GM19043 (cell line): ENCODE data around the gene KLF13.

ENCODE experiments used
- ATAC-seq: cut with Tn5 transposase; IDR thresholded peaks from one replicate; pipeline ENCODE4 v1.9.1; 2021; ENCODE audit warnings: low read depth; ENCODE audit not compliant: unreplicated experiment

Gene KLF13

DNA sequence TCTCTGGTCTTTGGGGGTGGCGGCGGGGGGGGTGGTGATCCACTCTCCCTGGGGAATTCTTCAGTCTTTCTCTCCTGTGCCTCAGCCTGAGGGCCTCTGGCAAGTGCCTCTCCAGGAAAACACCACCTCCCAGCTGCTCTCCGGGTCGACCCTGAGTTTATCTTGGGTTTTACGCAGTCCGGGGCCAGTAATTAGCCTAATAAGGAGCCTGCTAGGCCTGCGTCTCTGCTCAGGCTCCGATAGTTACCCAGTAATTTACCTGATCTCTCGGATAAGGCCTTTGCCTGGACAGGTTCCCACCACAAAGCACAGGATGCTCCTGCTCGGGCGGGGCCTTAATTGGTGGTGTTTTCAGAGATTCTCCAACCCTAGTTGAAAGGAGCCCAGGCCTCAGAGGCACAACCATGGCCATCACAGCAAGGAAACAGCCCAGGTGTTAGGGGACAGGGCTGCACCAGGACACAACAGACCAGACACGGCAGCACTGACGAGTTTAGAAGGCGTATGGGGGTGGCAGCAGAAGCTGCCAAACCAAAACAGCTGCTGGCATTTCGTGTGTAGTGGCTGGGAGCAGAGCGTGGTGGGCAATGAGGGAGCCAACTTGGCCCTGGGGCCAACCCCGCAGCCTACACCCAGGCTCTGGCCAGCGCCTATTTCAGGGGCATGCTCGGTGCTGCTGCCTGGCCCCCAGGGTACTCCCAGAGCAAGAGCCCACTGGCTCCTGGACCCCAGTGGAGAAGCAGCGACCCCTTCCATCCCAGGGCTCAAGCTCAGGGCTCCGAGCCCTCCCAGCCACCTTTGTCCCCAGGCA lies 71.4 kb downstream of the KLF13 start:
- no peak for ATAC-seq

DNA sequence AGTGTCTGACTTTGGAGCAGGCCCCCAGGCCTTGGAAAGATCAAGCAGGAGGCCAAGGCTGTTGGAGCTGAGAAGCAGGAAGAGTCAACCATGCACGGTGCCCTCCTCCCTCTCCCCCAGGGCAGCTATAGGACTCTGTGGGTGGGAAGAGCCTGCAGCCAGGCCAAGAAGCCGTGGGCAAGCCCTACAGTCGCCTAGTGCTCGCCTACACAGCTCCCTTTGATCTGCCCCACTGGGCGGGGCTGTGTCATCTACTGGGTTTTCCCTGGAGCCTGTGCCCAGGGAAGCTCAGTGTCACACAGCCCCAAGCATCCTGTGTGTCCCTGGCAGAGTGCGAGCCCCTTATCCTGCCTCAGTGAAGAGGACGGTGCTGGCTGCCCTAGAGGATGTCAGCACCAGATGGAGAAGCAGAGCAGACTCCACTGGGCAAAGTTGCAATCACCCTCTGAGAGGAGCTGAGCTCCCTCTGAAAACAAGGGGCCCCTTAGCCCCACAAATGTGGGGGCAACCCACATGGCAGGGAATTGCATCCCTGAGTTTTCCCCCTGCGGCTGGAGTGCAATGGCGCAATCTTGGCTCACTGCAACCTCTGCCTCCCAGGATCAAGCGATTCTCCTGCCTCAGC lies 72.2 kb downstream of the KLF13 start:
- no peak for ATAC-seq

DNA sequence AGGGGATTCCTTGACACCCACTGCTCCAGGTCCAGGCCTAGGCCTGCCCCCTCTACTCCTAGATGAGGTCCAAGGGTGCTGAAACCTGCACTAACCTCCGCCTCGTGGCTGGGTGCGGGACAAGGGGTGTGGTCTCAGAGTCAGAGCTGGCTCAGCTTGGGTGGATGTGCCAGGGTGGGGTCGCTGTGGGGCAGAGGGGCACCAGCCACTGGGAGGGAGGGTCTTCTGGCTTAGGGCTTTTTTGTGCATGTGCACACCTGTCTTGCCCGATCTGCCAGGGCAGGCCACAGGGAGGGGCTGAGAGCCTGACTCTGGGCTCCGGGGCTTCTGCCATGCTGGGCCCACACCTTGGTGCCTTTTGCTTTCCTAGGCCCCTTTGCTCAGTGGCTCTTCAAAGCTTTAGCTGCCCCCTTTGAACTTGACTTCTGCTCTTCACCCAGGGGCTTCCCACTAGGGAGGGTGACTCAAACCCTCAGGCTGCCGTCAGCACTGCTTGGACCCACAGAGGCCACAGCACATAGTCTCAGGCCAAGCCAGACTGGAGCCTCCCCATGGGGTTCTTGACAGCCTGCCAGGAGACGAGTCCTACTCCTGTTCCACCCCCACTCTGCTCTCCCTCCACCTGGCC lies 73.0 kb downstream of the KLF13 start:
- ATAC-seq = no peak

DNA sequence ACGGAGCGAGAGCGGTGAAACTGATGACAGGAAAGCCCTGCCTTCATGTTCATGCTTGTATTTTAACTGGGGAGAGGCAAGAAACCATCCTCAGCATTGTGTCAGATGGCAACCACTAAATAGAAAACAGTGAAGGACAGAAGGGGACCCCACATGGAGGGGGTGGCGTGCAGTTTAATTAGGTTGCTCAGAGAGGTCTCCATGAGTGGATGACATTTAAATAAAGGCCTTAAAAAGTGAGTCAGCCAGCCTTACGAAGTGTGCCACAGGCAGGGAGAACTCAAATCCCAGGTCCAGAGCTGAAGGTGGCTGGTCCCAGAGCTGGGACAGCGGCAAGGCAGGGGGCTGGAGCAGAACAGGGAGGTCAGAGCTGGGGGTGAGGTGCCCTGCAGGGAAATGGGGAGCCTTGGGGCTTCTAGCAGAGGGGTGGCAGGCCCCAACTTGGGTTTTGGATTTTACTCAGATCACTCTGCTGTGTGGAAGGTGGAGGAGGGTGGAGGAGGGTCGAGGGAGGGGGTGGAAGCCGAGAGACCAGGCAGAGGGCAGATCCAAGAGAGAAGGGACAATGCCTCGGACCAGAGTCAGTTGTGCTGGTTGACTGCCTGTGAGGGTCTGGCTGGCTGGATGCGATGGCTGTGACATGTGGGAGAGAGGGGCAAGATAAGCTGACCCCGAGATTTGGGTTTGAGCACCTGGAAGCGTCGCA lies 73.7 kb downstream of the KLF13 start:
- no peak for ATAC-seq

DNA sequence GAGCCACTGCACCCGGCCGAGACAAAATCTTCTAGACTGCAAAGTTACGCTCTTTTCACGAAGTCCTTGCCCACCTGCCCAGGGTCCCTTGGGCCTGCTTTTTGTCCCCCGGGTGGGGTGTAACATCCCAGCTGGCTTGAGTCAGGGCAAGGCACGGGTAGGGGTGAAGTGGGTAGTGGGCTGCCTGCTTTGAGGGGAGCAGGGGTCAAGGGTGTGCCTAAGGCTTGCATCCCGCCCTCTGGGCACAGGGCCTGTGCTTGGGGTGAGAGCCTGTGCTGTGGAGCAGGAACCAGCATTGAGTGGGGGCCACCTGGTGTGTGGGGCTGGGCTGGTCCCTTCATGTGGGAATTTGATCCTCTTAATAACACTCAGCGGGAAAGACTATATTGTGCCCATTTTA lies 74.6 kb downstream of the KLF13 start:
- ATAC-seq = no peak

DNA sequence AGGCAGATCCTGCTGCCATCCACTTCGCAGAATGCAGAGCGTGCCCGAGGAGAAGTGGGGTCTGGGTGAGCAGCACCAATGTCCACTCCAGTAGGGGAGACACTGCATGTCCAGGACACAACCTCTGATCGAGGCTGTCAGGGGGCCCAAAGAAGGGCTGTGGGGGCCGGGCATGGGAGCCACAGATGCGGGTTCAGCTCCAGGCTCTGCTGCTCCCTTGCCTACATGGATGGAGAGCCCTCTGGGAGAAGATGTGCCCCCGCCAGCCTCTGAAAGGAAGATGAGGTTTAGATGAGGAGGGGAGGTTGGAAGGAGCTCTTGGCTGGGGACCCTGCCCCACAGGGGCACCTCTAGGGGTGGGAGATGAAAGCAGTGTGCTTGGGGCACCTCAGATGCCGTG lies 75.4 kb downstream of the KLF13 start:
- no peak for ATAC-seq

DNA sequence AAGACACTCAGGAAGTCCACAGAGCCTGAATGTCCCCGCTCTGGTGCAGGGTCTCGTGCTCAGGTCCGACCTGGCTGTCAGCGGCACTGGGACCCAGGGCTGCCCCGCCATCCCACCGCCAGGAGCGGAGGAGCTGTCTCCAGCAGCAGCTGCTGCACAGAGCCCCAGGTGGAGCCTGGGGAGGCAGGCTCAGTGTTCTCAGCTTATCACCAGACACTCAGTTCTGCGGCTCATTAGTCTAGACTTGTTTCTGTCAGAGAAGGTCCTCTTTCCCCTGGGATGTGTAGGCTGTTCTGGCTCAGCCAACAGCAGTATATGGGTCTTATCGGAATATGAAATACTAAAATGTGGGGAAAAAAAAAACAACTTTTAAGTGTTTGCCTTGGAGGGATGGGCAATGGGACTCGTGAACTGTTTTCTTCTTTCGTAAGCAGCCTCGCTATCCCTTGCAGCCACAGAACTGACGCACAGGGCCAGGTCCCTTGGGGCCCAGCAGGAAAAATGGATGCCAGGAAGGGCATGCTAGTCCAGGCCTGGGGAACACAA lies 75.9 kb downstream of the KLF13 start:
- no peak for ATAC-seq

DNA sequence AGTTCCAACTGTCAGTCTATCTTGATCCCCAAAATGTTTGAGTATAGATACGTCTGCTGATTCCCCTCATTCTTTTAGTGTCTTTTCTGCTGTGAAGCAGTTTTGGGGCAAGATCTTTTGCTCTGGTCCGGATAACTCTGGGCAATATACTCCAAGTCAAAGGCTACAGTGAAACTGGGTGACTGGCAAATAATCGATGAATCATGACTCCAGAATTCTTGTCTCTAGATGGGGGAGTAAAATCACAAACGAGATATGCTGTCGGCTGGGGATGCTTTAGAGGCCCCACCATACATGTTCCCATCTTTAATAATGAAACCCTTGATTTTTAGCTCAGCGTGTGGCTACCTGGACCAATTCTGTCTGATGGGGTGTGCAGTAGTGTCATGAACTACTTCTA lies 76.5 kb downstream of the KLF13 start:
- no peak for ATAC-seq

DNA sequence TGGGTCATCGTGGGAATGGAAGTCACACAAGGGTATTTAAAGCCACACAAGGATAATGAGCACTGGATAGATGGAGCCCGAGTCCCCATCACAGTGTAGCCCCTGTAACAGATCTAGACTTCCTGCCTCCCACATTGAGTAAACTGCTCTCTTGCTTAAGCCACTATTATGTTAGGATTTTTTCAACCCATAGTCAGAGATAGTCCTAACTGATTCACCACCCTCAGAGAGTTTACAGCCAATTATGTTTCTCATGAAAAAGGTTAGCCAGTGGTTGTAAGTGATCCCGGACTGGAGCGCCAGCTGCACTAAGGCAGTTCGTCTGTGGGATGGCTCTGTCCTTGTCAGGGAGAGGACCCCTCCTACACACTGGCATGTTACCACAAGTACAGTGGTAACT lies 77.0 kb downstream of the KLF13 start:
- no peak for ATAC-seq

DNA sequence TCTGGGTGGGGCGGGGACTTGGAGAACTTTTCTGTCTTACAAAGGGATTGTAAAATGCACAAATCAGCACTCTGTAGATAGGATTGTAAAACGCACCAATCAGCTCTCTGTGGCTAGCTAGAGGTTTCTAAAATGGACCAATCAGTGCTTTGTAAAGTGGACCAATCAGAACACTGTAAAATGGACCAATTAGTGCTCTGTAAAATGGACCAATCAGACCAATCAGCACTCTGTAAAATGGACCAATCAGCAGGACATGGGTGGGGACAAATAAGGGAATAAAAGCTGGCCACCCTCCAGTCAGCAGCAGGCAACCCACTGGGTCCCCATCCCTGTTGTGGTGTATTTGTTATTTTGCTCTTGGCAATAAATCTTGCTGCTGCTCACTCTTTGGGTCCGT lies 77.7 kb downstream of the KLF13 start:
- ATAC-seq = no peak

DNA sequence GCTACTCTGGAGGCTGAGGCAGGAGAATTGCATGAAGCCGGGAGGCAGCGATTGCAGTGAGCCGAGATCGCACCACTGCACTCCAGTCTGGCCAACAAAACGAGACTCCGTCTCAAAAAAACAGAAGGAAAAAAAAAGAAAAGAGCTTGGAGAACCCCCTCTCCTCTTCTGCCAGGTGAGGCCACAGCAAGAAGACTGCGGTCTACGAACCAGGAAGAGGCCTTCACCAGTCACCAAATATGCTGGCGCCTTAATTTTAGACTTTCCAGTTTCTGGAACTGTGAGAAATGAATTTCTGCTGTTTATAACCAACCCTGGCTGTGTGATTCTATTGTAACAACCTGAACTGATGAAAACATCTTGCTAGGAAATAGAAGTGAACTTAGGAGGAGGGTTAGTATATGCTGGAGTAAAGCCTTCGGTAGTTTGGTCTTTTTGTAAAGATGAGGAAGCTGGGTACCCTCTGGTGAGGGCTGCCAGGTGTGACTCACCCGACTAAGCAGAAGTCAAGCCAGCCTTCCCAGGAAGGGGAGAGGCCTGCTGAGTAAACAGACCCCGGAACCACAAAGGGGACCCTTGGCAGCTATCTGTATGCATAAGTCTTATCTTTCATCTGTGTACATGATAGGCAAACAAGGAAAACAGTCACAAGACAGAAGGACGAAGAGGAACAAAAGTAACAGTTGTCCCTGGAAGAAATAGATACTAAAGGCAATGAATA lies 78.7 kb downstream of the KLF13 start:
- no peak for ATAC-seq

DNA sequence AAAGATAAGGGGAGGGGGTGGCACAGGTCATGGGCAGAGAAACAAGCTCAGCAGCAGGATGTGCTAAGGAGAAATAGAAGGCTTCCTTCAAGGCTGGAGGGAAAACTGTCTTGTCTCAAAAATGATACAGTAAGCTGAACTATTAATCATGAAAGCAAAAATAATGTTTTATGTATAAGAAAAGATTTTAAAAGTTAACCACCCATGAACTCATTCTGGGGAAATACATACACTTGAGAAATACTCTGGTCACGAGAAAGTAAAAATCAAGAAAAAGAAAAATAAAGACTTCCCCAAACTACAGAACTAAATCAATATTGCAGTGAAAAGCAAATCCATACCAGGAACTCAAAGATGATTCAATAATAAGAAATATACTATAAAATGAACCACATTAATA lies 80.7 kb downstream of the KLF13 start:
- no peak for ATAC-seq

DNA sequence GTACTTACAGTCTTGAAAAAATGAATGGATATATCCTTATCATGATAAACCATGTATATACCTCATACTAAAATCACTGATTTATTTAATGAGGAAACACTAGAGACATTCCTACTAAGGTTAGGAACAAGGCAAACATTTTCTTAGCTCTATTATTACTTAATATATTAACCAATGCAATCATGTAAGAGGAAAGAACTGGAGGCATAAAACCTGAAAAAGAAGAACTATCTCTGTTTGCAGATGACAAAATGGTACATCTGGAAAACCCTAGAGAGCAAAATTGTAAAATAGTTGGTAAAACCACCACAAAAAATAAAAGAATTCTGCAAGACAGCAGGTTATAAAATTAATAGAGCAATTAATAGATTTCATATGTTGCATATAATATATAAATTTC lies 81.2 kb downstream of the KLF13 start:
- no peak for ATAC-seq

DNA sequence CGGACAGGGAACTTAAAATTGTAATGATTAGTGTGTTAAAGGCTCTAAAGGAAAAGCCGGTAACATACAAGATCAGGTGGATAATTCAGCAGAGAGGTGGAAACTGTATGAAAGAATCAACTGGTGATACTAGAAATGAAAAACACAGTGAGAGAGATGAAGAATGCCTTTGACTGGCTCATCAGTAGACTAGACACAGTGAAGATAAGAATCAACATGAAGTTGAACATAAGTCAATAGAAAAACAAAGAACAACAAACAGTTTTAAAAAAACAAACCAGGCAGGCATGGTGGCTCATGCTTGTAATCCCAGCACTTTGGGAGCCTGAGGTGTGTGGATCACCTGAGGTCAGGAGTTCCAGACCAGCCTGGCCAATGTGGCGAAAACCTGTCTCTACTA lies 82.1 kb downstream of the KLF13 start:
- no peak for ATAC-seq

DNA sequence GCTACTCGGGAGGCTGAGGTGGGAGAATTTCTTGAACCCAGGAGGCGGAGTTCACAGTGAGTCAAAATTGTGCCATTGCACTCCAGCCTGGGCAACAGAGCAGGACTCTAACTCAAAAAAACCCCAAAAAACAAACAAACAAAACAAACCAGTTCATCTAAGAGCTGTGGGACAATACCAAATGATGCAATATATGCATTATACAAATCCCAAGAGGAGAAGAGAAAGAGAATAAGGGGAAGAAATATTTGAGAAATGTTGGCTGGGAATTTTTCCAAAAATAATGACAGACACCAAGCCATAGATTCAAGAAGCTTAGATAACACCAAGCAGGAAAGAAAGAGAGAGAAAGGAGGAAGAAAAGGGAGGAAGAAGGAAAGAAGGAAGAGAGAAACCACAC lies 82.5 kb downstream of the KLF13 start:
- no peak for ATAC-seq

DNA sequence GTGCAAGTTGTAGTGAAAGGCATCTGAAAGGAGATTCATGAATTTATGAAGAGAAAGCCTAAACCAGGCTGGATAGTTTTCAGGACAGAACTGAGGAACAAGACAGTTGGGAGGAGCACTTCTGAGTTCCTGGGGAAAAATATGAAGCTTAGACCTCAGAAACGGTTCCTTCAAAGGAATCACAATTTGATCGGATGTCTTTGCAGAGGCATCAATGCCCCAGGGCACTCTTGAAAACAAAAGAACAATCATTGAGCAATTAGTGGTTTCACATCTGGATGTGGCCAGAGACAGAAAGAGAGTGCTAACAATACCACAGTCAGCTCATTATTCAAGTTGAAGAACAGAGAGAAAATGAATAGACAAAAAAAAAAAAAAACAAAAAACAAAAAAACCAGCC lies 86.2 kb downstream of the KLF13 start:
- no peak for ATAC-seq

DNA sequence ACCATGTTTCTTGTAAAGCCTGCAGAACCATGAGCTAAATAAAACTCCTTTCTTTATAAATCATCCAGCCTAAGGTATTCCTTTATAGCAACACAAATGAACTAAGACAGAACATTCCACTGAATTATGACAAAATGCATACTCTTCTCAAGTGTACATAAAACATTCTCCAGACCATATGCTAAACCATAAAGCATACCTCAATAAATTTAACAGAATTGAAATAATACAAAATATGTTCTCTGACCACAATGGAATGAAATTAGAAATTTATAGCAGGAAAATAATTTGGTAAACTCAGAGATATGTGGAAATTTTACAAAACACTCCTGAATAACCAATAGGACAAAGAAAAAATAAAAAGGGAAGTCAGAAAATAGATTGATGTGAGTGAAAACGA lies 88.6 kb downstream of the KLF13 start:
- no peak for ATAC-seq

DNA sequence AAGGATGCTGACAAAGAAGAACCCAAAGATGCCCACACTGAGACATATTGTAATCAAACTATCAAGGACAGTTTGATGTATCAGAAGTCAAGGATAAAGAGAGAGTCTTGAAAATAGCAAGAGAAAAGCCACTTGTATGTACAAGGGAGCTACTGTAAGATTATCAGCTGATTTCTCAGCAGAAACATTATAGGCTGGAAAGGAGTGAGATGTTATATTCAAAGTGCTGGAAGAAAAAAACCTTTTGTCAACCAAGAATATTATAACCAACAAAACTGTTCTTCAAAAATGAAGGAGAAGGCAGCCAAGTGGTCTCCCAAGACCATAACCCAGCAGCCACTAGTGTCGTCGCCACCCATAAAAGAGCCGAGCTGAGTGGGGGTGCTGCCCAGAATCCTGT lies 93.2 kb downstream of the KLF13 start:
- ATAC-seq = no peak

DNA sequence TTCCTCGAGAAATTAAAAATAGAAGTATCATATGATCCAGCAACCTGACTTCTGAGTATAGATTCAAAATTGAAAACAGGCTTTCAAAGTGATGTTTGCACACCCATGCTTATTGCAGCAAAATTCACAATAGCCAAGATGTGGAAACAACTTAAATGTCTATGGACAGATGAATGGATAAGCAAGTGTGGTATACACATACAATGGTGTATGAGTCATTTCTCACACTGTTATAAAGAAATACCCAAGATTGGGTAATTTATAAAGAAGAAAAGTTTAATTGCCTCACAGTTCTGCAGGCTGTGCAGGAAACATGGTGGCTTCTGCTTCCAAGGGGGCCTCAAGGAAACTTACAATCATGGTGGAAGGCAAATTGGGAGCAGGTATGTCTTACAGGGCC lies 100.8 kb downstream of the KLF13 start:
- ATAC-seq = no peak
